Erythroblast (primary cell): ENCODE results near the gene EIPR1.

Experiments
- DNase-seq, 2 experiments: peaks; one replicate each; lab custom pipeline; 2025; lab: John Stamatoyannopoulos, UW
- GATA1 ChIP-seq: IDR thresholded peaks from 2 replicates; pipeline ENCODE4 v1.6.1; 2011; ENCODE audit warnings: low read depth, mild to moderate bottlenecking, control low read depth, low read length, moderate library complexity
- POLR2A ChIP-seq: IDR thresholded peaks from 2 replicates; pipeline ENCODE4 v1.6.1; 2011; ENCODE audit warnings: mild to moderate bottlenecking, low read length

Gene EIPR1

GRCh38 chr2:3145471-3146021, 232.1 kb downstream of the EIPR1 start:
- DNase-seq, result no peak
- TF ChIP-seq GATA1 (no peak), POLR2A (no peak)

GRCh38 chr2:3144856-3145255, 232.8 kb downstream of the EIPR1 start:
- no peak for TF ChIP-seq GATA1
- TF ChIP-seq POLR2A, result no peak
- no peak for DNase-seq

- DNase-seq, result no peak
- TF ChIP-seq GATA1 (no peak), POLR2A (no peak)
These were observed 234.0 kb downstream of the EIPR1 start for GRCh38 chr2:3143602-3144001.

GRCh38 chr2:3142961-3143571, 234.6 kb downstream of the EIPR1 start:
- TF ChIP-seq GATA1, result no peak
- no peak for TF ChIP-seq POLR2A
- no peak for DNase-seq

- no peak for TF ChIP-seq GATA1
- no peak for TF ChIP-seq POLR2A
- DNase-seq, result no peak
These were observed 235.4 kb downstream of the EIPR1 start for GRCh38 chr2:3142210-3142609.

GRCh38 chr2:3141696-3142095, 235.9 kb downstream of the EIPR1 start:
- DNase-seq, result no peak
- no peak for TF ChIP-seq GATA1
- TF ChIP-seq POLR2A, result no peak

GRCh38 chr2:3139906-3140305, 237.7 kb downstream of the EIPR1 start:
- TF ChIP-seq GATA1 (no peak), POLR2A (no peak)

More at GRCh38 chr2:3139906-3140305, 237.7 kb downstream of the EIPR1 start:
- no peak for DNase-seq
